HK-2 (cell line): ENCODE measurements around the gene RARRES2.

Experiments
- DNase-seq: peaks from one replicate; pipeline ENCODE4 v3.0.0-alpha.2; 2018; ENCODE audit not compliant: unreplicated experiment

Gene RARRES2

DNA sequence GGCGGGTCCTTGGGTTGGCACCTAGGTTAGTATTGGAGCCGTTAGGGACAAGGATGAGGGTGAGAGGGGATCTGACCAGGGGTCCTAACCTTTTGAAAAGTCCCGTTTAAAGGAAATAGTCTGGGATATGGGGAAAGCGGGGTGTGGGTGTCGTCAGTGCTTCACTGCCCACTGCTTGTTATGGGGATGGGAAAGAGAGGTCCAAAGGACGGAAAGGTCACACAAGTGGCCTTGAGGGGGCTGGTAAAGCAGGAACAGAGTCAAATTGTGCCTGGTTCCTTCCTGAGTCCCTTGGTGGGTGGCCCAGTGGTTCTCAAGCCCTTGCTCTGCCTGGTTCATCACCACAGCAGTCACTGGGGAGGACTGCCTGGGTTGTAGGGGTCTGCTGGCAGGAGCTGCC lies 35.1 kb upstream of the RARRES2 start:
- no peak for DNase-seq

DNA sequence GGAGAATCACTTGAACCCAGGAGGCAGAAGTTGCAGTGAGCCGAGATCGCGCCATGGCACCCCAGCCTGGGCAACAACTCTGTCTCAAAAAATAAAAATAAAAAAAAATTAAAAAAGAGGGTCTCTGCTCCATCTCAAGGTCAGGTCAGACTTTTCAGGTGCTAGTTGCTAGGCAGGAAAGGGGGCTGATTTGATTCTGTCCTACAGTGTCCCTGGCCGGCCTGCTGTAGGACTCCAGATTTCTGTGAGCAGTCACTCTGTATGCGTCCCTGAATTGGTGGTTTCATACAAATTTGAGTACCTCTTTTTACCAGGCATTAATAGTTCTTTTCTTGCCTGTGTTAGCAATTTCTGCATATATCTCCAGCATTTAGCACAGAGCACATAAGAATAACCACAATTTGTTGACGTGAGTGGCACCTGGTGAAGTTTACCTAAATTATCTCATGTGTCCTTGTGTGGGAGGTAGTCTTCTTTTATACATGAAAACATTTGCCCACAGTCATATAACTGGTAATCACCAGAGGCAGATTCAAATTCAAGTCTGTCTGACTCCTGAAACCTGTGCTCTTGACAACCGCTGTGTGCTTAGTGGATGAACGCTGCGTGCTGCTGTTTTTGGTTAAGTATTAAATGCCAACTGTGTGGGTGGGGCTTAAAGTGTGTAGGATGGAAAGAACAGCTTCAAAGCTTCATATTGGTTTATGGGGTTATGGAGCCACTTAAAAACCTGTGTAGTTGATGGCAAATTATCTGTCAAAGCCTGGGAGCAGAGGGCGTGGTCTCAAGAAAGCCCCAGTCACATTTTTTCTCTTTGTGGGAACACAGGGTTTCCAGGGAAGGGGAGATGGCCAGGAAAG lies 34.5 kb upstream of the RARRES2 start:
- DNase-seq = no peak

DNA sequence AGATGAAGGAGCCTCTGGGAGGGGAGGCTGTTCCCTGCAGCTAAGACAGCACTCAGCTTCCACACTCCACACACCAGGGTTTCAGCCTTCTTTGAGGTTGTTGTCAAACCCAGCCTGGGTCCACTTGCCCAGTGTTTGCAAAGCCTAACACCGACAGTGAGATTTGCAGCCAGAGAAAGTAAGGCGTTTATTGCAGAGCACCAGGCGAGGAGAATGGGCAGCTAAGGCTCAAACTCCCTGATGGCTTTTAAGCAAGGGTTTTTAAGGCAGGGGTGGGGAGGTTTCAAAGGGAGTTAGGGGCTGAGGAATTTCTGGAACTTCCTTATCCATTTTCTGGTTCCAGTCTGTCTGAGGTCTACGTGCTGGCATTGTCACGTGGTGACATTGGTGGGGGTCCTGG lies 33.0 kb upstream of the RARRES2 start:
- DNase-seq = no peak

DNA sequence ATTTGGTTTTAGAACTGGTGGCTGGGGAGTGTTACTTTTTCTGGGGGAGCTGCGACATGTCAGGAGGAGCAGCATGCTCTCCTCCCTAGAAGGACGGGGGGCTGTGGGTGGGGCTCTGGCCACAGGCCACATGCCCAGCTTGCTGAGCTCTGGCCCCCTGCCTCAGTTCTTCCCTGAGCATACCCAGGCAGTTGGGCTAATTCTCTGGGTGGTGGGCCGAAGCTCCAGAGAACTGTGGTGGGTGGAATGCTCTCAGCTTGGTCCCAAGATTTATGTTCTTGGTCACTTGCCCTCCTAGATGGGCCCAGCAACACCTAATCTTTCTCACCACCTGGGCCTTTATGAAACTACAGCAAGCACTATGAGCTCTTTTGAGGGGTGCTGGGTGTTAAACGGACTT lies 32.6 kb upstream of the RARRES2 start:
- no peak for DNase-seq

DNA sequence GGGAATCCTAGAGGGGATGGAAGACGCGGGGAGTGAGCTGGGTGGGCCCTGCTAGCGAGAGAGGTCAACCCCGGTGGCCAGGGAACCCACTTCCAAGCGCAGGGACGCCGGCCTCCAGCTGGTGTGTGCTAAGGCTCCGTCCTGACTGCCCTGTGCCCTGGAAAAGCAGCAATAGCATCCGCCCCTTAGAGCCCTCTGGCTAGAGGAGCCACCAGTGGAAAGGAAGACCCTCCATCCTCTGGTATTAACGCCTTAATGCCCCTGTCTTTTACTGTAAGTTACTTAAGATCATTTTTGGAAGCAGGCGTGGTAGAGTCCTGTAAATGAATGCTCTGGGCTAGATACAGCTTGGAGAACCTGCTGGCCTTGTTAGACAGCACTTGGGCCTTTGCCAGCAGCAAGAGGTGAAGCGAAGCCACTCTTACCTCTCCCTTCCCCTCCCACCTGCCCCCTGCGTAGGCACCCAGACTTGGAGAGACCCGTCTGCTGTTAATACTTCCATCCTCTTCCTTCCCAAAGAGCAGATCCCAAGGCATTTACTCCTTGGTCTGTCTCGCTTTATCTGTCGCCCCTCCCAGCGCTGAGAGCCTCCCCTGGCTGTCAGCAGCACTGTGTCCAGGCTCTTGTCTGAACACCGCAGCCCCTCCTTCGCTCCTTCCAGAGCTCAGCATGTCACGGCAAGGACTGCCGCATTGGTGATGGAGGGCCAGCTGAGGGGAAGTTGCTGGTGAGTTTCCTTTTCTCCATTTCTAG lies 31.8 kb upstream of the RARRES2 start:
- DNase-seq = no peak

DNA sequence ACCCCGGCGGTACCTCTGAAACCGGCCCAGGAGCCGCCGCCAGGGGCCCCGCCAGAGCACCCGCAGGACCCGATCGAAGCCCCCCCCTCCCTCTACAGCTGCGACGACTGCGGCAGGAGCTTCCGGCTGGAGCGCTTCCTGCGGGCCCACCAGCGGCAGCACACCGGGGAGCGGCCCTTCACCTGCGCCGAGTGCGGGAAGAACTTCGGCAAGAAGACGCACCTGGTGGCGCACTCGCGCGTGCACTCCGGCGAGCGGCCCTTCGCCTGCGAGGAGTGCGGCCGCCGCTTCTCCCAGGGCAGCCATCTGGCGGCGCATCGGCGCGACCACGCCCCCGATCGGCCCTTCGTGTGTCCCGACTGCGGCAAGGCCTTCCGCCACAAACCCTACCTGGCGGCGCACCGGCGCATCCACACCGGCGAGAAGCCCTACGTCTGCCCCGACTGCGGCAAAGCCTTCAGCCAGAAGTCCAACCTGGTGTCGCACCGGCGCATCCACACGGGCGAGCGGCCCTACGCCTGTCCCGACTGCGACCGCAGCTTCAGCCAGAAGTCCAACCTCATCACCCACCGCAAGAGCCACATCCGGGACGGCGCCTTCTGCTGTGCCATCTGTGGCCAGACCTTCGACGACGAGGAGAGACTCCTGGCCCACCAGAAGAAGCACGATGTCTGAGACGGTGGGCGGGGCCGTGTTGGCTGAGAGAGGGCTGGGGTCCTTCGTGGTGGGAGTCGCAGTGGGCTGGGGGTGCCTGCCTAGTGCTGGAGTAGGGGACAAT lies 31.0 kb upstream of the RARRES2 start:
- DNase-seq = no peak

- DNase-seq = no peak
These were observed 30.5 kb upstream of the RARRES2 start for GRCh38 chr7:150371996-150372270.

DNA sequence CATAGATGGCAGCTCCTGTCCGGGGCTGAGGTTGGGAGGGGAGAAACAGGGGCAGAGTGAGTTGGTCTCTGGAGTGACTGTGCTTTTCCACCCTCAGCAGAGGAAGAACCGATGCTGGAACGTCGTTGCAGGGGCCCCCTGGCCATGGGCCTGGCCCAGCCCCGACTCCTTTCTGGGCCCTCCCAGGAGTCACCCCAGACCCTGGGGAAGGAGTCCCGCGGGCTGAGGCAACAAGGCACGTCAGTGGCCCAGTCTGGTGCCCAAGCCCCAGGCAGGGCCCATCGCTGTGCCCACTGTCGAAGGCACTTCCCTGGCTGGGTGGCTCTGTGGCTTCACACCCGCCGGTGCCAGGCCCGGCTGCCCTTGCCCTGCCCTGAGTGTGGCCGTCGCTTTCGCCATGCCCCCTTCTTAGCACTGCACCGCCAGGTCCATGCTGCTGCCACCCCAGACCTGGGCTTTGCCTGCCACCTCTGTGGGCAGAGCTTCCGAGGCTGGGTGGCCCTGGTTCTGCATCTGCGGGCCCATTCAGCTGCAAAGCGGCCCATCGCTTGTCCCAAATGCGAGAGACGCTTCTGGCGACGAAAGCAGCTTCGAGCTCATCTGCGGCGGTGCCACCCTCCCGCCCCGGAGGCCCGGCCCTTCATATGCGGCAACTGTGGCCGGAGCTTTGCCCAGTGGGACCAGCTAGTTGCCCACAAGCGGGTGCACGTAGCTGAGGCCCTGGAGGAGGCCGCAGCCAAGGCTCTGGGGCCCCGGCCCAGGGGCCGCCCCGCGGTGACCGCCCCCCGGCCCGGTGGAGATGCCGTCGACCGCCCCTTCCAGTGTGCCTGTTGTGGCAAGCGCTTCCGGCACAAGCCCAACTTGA lies 29.9 kb upstream of the RARRES2 start:
- no peak for DNase-seq

DNA sequence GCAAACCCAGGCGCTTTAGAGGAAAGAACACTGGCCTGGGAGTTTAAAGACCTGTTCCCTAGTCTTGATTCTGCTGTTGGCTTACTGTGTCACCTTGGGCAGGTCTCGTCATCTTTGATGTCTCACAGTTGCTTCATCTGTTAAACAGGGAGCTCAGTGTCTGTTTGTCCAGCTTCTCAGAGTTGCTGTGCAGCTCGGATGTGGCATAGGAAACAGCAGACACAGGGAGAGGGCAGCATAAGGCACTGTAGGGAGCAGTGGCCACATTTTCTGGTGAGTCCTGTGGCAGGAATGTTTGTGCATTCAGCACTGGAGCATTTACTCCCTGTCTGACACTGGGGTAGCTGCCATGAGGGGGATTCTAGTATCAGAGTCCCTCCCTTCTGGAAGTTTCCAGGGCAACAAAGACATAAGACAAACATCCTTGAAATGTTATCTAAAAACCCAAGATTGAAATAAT lies 29.2 kb upstream of the RARRES2 start:
- no peak for DNase-seq

DNA sequence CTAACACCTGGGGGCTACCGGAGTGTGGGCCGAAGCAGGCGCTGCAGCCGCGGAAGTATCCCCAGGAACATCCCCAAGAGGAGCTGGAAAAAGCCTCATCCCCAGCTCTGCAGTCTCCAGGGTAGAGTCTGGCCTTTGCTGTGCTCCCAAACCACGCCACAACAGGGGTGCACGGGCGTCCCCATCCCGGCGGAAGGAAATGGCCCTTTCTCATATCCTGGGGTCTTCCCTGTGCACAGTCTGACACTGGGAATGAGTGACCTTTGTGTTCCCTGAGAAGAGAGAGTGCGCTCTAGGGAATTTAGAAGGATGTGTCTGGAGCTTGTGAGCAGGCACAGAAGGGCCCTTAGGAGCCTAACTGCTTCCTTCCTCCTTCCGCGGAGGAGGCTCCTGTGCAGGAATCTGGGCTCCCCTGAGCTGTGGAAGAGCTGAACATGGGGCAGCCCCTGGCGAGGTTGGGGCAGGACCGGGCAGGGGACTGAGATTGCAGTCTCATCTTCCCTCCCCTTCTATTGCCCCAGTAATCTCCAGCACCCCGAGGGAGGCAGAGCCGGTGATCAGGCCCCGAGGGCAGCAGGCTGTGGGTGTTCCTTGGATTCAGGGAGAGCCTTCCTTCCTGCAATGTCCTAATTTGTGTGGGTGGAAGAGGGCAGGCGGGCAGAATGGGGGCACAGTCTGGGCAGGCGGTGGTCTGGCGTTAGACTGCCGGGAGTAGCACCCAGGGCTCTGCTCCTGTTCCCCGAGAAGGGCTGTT lies 28.5 kb upstream of the RARRES2 start:
- DNase-seq = no peak

GRCh38 chr7:150368884-150369747 lies 27.7 kb upstream of the RARRES2 start:
- DNase-seq = peak; percentile 83

- DNase-seq = peak; percentile 87
These were observed 26.9 kb upstream of the RARRES2 start, which contains the start of gene REPIN1 for GRCh38 chr7:150368096-150368883. Gene REPIN1 (plus strand): TSS chr7:150368822. CDS start chr7:150369712, 890 bp downstream.

- no peak for DNase-seq
These were observed 26.3 kb upstream of the RARRES2 start for GRCh38 chr7:150367677-150368095.

- no peak for DNase-seq
These were observed 24.4 kb upstream of the RARRES2 start for GRCh38 chr7:150365673-150366398.

GRCh38 chr7:150365194-150365593 lies 23.8 kb upstream of the RARRES2 start:
- no peak for DNase-seq

GRCh38 chr7:150363872-150364271 lies 22.4 kb upstream of the RARRES2 start:
- DNase-seq = no peak

DNA sequence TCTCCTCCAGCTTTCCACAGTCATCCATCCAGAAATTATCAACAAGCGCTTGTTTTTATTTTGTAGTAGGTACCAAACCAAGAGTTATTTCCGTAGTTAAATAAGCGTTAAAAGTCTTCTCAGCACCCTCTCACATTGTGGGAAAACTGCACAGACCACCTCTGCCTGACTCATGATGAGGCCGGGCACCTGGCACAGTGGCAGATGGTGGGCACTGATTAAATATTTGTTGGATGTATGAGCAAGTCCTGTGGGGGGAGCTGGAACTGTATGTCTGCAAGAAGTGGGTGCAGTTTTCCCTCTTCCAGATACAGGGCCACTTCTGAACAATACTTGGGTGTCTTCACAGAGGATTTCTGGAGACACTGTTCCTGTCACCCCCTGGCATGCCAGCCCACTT lies 21.9 kb upstream of the RARRES2 start:
- no peak for DNase-seq
